GM20431 (cell line): ENCODE measurements around the gene ST3GAL4.
"Not testable (repeated sequence)": the region's sequence is repeated elsewhere in the genome, so short reads cannot be mapped to it uniquely, and the experiment has no call there.

ENCODE experiments used
- in situ Hi-C: fragments of 300-500 bp; cut with MseI, MboI; formaldehyde crosslinking; loops from one replicate; pipeline ENCODE4 v1.15.0; 2020; ENCODE audit warnings: low sequenced_read_pairs; ENCODE audit not compliant: unreplicated experiment

Gene ST3GAL4

DNA sequence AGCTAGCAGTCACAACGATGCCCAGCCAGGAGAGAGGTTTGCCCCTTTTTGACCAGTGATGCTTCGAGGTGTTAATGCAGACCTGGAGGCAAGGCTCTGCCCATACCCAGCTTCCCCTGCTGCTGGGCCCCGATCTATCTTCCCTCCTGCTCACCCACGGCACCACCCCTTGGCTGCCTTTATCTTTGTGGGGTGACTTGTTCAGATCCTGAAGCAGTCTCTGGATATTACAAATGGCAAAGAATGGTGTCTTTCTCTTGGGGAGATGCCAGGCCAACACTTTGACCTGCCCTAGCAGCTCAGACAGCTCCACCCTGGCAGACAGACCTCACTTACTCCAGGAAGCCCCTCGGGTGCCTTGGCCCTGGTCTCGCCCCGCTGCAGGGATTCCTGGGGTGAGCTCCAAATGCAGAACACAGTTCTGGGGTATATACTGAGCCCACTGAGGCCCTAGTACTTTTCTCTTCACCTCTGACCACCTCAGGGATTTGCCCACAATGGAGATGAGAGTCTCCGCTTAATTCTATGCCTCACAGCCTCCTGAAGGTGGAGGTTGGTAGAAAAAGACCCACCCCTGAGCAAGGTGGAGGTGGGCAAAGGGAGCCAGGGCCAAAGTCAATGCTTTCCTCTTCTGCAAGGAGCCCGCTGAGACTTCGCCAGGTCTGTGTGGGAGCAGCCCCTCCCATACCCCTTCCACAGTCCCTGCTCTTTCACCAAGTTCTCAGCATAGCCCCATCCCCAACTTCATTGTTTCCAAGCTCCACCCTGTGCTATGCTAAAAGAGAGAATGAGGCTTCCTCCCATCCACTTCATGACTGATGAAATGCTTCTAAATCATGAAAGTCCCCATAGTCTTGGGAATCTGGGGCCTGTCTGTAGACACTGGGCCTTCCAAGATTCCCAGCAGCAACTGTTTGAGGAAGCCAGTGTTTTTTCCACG, 11.1 kb upstream of the ST3GAL4 start:
- in situ Hi-C loops = no loop called here

DNA sequence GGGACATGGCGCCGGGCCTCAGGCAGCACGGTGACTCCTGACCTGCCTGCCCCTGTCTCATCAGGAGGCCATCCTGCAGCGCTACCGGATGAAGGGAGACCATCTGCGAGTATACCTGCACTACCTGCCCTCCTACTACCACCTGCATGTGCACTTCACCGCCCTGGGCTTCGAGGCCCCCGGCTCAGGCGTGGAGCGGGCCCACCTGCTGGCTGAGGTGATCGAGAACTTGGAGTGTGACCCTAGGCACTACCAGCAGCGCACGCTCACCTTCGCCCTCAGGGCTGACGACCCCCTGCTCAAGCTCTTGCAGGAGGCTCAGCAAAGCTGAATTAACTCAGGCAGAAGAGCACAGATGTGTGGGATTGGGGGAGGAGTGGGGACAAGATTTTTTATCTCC, 10.2 kb upstream of the ST3GAL4 start:
- in situ Hi-C loops = no loop called here

DNA sequence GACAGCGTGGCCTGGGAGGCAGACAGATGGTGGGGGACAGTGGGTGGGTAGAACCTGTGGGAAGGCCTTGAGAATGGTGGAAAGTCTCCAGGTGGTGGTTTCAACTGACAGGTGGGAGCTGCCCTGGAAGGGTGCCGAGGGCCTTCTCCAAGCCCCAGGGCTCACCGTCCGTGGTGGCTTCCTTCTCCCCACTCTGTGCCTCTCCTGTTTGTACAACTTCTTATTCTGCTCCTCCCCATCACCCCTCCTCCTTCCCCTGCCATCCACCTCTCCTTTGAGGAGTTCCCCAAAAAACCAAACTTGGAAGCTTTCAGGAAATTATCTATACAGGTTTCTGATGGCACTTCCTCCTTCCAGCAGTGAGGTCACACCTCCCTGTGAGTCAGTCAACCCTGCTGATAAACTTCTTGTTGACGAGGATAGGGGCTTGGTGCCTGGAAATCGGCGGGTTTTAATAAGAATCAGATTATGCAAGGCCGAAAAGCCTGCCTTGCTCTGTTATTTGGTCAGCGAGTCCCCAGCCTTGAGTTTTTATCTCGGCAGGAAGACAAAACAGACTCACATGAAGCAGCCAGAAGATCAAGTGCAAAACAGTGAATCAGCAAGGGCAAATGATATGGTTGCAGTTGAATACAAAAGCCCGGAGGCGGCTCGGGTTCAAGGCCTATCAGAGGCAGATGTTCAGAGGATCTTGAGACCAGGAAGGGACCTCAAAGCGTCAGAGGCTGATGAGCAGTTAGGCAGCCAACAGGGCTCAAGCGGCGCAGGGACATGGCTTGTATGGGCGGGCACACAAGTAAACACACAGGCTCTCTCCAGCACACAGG, 9.5 kb upstream of the ST3GAL4 start:
- in situ Hi-C loops = no loop called here

DNA sequence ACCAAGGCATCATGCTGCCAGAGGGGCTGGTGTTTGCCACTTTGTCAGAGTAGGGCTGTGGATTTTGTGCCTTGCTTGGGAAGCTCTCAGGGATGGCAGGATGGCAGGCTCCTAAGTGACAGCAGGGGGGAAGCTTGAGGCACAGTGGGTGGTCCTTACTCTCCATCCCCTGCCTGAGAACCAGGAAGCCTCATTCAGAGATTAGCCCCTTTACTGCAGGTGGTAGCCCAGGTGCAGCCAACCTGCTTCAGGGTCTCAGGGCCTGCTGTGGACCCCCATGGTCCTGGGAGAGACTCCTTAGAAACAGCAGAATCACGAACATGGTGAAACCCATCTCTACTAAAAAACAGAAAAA, 8.9 kb upstream of the ST3GAL4 start:
- in situ Hi-C loops = no loop called here

DNA sequence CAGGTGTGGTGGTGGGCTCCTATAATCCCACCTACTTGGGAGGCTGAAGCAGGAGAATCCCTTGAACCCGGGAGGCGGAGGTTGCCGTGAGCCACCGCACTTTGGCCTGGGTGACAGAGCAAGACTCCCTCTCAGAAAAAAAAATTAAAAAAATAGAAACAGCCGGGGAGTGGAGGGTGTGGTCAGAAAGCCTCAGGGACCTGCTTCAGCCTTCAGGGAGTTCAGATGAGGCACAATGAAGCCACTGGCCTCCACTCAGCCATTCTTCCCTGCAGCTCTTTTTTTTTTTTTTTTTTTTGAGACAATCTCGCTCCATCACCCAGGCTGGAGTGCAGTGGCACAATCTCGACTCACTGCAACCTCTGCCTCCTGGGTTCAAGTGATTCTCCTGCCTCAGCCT, 8.5 kb upstream of the ST3GAL4 start:
- in situ Hi-C loops = not testable (repeated sequence)

DNA sequence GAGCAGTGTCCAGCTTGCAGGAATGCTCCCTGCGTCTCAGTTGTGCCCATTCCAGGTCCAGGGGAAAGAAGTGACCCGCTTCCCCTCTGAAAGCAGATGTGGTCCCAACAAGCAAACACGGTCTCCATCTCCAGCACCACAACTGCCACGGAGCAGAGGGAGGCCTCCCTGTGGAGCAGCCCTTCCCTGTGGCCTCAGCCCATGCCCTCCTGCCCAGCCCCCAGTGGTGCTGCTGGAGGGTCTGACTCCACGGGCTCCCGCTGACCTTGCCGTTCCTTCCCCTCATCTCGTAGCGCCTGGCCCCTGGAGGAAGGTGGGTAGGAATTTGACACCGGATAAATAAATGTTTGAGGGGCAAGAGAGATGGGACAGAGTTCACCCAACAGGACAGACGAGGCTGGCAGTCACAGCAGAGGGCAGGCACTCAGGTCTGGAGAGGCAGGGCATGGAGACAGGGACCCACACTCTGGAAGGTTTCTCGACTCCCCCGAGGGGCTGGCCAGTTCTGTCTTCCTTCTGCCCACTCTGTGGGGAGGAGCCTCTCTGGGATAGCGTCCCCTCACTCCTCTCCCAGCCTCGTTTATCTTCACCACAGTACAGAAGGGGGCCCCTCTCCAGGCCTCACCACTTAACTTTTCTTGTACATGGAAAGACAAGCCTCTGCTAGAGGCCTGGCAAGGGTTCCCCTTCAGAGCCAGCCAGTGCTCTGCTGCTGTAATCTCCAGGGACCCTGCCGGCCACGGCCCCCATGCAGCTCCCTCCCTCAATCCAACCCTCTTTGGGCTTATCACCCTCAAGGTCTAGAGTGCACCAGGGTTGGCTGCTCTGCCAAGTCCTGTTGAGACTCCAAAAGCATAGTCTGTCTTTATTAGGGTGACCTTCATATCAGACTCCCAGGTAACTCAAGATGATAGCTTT, 7.5 kb upstream of the ST3GAL4 start:
- in situ Hi-C loops = no loop called here

DNA sequence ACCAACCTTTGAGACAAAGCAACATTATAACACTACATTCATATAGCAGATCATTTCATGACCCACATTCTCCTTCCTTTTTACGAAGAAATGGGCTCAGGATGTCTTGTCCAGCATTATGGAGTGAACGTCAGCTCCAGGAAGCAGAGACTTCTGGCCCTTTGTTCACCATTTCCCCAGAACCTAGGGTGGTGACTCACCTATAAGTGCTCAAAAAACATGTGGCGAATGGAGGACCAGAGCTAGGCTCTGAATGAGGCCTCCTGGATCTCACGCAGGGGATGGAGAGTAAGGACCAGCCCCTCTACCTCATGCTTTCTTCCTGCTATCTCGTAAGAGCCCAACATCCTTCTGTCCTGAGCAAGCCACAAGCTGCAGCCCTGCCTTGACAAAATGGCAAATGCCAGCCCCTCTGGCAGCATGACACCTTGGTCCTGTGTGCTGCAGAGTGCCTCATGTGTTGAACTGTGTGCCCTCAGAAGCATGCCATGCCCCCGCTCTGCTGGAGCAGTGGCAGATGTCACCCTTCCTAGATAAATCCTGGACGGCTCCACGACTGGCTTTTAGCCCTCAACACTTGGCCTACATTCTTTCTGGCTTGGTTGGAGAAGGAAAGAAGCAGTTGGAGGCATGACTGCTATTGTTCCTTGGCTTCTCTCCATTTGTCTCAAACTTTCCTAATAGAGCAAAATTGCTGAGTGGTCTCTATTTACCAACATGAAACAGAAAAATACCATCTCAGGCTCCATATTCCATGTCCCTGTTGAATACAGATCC, 6.5 kb upstream of the ST3GAL4 start:
- in situ Hi-C loops = no loop called here

DNA sequence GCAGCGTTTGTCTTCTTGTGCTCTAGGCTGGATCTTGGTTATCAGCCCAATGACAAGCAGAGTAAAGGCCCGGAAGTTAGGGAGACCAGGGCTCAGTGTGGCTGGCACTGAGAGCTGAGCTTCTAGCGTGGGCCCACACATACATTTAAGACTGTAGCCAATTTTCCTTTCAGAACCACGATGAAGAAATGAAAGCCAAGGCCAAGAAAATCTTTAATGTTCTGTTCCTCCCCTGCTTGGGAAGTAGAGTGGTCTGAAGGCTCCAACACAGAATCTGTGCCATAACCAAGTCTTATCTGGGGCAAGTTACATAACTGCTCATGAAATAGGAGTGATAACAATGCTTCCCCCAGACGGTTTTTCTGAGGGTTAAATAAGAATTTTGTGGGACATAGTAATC, 4.7 kb upstream of the ST3GAL4 start:
- in situ Hi-C loops = no loop called here

DNA sequence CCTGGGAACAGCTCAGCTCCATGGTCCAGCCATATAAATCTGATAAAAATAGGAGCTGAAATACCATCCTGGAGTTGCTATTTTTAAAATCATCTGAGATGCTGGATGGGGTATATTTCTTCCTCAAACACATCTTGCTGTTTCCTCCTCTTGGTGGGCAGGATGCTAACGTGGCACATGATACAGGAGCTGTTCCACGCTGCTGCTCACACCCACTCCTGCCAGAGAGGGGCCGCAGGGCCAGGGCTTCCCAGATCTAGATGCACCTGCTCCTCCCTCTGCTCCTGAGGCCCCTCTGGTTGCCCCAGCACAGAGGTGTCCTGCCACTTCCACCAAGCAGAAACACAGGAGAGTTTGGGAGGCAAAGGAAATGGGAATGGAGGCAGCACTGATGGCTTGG, 3.3 kb upstream of the ST3GAL4 start:
- in situ Hi-C loops = no loop called here

DNA sequence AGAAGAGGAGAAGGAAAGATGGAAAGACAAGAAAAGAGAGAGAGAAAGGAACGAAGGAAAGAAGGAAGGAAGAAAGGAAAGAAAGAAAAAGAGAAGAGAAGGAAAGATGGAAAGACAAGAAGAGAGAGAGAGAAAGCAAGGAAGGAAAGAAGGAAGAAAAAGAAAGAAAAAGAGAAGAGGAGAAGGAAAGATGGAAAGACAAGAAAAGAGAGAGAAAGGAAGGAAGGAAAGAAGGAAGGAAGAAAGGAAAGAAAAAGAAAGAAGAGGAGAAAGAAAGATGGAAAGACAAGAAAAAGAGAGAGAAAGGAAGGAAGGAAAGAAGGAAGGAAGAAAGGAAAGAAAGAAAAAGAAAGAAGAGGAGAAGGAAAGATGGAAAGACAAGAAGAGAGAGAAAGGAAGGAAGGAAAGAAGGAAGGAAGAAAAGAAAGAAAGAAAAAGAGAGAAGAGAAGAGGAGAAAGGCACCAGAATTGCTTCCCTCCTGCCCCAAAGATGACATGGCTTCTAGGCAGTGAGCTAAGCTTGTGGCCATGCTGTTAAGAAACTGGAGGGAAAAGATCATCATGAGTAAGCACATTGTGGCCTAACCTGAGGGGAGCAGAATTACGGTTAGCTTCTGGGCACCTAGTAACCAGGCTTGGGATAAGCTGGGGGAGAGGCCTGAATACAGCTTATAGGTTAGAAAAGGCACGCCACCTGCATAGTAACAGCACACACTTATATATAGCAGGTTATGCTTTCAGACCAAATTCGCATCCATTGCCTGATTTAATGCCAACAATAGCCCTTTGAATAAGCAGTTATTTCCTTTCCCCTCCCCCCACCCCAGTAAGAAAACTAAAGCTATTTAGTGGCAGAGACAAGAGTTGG, 2.3 kb upstream of the ST3GAL4 start:
- in situ Hi-C loops = no loop called here

DNA sequence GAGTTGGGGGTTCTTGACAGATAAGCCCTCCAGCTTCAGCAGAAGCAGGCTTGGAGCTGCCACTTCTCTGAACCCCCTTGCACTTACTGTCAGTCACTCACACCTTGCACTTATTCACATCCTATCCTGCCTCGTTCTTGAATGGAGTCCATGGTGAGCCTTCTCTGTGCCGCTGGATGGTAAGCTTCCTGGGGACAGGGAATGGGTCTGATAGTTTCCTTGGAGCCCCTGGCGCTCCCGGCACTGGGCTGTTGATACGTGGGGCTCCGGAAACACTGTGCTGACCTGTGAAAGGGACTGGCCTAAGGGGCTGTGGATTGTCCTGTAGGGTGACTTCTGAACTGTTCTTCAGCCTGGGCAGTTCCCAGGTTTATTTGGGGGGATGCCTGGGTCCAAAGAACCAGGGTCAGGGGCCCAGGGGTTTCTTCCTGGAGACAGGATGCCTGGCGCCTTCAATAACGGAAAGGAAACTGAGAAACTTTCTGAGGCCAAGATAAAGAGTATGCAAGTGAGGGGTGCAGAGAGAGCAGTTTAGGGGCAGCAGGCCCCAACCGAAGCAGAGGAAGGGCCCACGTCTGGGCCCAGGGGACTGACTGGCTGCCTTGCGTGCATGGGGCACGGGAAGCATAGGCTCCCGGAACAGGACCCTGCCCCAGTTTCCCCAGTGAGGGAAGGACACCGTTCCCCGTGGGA, 709 bp upstream of the ST3GAL4 start:
- in situ Hi-C loops = no loop called here

DNA sequence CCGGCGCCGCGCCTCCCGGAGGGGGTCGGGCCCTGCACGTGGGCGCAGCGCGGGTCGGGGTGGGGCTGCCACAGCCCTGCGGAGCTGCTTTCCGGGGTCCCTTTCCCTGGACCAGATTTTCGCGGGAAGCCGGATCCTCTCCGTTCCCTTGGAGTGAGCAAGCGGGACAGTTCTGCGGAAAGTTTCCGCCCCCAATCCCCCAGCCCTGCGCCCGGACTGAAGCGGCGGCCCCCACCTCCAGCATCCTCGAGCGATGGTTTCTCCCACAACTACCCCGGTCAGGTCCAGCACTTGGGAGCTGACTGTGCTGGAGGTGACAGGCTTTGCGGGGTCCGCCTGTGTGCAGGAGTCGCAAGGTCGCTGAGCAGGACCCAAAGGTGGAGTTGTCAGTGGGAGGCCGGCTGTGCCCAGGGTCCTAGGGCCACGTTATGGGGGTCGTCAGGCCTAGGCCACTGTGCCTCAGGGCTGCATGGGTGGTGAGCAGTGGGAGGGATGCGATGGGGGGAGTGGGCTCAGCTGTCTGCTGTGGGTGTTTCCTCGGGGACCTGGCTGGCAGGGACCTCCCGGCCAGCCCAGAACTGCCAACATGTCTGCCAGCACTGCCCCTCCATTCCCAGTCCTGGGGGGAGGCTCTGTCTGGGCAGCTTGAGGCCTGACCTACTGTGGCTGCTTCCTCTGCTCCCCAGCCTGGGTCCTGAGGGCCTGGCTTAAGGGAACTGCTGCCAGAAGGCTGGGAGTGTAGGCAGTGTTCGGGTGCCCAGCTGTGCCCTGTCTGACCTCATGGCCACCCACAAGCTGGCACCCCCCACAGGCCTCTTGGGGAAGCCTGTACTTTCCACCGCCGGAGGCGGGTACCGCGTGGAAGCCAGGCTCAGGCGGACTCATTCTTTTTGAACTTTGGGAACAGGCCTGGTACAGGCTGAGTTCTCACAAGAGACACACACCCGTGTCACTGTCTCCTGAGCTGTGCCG, 726 bp downstream of the ST3GAL4 start:
- in situ Hi-C loops = no loop called here

DNA sequence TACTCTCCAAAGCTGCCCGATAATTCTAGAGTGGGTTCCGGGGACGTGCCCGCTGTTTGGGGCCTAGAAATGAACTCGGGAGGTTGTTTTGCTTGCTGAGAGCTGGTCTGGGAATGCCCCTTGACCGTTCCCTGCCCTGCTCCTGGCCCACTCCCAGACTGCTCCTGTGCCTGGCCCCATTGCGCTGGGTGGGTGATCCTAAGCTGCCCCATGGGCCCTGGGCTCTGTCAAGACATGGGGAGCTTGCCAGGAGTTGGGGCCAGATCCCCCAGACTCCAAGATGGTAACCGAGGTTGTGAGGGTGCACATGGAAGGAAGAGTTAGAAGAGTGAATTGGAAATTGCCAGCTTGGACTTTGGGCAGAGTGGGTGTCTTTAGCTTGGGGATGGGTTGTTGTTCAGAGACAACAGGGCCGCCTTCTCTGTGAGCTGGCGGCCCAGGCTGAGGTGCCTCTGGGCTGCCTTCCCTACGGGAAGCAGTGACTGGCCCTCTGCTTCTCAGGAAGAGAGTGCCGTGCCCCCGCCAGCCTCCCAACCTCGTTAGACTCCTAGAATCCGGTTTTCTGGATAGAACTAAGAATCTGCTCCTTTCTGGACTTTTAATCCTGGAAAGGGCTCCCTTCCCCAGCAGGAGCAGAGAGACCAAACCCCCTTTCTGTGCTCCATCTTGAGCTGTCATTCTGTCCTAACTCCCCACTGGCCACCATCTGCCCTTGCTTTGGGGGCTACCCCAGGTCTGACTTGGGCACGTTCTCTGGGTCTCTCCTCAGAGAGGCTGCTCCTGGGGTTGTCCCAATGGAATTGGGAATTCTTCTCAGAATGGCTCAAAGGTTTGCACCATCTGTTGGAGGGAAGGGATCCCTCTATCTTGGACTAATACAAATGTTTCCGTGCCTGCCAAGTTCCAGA, 1.8 kb downstream of the ST3GAL4 start:
- in situ Hi-C loops = no loop called here

DNA sequence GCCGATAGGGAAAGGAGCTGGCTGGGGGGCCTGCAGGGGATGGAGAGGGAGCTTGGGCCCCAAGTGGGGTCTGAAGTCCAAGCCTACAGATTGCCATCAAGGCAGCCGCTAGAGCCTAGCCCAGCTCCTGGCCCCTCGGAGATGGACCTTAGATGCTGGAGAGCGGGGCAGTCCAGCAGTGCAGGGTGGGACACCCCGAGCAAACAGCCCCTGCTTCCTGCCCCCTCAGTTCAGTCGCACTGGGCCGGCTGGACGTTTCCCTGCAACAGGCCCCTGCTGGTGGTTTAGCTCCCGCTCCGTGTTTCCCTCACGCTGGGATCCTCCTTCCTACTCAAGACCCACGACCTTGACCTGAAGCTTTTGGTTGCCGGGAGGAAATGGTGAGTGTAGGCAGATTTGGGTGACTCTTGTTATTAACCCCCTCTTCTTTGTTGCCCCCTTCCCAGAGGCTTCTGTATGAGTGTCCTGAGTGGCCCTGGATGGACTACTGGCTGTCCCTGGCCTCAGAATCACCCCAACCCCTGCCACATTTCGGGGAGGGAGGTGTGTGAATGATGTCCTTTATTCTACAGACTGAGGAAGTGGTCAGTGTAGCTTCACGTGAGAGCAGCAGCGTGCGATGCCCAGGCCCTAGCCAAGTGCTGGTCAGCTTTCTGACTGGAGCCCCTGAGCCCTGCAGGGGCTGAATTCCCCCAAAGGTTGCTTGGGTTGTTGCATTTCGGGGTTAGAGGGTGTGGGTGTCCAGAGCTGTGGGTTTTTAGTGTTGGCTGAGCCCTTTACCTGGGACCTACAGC, 2.7 kb downstream of the ST3GAL4 start:
- in situ Hi-C loops = no loop called here

DNA sequence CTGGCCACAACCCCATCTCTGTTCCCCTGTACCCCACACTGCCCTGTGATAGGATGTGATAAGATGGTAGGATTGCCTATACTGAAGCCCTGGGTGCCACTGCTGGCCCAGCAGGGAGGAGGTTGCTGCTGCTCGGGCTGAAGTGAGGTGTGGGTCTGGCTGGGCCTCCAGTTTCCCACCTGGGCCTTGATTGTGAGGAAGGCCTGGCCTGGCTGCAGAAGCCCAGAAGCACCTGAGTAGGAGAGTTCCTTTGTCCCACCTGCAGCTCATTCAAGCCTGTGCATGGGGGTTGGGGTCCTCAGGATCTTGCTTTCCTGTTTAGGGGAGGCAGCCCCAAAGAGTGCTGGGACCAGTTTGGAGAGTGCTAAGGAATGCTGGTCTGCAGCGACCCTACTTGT, 3.3 kb downstream of the ST3GAL4 start:
- in situ Hi-C loops = no loop called here
